ENCODE results near the gene RGL1. TPM values are rescaled to one million over a fixed set of nuclear protein-coding genes. Genes with fewer than 3 reads are reported as not detected.

RGL1 gene
- total RNA-seq, 1 donor from 2014 or later, result 29.3 TPM

DNA sequence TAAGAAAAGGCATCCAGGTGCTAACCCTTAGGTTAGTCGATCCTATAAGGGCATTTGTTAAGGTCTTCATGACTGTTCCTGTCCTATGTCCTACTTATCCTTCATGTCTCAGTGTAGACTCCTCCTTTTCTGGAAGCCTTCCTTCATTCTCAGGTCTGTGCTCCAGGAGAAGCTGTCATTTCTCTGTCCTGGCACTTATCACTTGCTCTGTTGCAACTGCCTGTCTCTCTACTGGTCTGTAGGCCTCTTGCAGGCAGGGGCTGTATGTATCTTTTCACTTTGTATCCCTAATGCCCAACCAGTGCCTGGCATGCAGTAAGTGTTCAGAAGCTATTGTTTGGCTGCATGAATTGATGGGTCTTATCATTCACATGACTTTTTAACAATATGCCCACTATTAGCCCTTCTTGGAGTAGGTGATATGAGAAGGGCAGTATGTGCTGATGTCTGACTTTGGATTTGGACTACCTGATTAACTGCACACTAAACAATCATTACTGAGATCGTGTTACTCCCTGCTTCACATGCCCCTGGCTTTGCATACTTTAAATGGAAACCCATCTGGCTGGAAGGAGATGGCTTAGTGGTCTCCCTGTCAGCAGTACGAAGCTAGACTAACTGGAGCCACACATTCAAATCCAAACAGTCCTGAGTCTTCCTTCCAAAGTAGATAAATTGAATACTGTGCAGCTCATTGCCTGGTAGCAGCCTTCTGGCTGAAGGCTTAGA is 88.8 kb downstream of the RGL1 start:
- no peak for DNase-seq

DNA sequence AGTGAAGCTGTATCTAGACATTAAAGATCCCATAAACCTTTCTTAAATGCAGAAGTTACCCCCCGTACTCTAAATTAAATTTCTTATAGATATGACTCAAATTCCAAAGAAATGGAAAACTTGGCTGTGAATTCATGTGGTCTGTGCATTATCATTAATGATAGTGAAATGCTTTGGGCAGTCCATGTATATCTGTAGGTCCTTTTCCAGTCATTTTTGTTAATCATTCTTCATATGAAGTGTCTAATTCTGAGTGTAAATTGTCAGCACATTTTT is 89.3 kb downstream of the RGL1 start:
- DNase-seq, result no peak

DNA sequence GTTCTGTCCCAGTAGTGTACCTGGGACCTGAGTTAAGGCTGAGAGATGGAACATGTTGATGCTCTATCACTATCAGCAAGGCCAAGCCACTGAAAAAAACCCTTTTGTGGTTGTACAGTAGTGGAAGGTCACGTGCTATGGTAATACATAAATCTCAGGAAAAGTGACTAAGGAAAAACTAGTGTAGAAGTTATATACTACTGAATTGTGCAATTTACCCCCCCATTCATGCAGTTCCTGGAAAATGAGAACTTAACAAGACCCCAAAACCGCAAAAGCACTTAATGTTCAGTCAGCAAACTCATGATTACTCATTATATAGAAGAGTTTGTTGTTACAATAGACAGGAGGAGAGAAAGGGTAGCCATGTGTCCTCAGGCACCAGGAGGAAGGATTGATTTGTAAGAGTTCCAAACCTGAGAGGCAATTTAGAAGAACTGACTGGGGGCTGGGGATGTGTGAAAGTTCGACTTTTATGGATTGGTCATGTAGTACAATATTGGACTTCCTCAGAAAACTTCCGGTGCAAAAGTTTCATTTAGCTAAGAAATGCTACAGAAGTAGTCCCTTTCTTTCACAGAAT is 91.6 kb downstream of the RGL1 start:
- DNase-seq, result no peak

DNA sequence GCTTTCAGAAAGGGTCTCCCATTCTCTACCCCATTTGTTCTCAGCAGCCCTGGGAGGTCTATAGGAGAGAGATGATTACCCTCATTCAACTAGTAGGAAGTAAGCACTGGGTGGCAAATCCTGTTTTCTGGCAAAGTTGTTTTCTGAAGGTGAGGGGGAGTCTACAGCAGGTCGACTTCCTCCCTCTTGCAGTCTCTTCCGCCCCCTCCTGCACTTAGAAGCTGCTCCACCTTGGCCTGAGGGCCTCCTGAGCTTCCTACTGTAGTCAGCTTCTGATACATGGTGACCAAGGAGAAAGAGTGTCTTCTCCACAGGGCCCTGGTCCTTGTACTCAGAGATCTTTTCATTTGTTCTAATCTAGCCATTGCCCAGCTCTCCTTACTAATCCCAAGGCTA is 93.1 kb downstream of the RGL1 start:
- no peak for DNase-seq

DNA sequence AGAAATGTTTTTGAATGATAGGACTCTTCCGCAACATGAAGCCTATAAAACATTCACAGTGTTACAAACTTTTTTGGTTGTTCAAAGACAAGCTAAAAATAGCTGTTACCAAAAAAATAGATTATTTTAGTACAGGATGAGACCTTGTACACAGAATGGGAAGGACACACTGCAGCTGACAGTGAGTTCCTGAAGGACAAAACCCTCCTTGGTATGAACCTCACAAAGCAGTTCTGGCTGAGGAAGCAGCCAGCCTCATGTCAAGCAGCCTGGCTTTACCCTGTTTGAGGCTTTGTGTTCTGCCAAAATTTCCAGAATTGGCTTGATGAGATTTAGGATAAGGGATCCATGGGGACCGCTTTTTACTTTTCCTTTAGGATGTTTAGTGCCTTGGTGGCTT is 93.7 kb downstream of the RGL1 start:
- DNase-seq, result no peak

DNA sequence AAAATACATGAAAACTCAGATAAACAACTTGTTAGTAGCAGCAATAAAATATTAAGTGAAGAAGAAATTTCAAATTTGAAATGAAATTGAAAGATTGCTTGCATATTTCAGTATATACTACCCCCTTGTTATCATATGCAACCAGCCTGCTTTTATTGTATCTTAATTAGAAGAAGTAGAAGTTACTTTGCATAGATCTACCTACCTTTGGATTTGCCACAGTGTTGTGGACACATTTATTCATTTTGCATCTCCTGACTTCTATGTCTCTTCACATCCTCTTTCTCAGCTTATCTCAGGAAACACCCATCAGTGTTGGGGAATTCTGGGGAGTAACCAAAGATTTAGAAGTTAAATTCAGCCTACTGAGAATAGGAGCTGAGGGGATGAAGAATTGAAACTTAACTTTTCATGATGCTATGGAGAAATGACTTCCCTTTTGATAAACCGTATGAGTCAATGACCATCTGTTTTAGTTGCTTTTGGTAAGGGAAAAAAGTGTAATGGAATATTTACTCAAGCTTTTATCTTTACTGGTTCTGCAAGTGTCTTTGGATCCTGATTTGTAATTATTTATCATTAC is 96.9 kb downstream of the RGL1 start:
- DNase-seq, result peak; percentile 47

- DNase-seq, result no peak
Observed at GRCh38 chr1:183903101-183903500, 98.2 kb downstream of the RGL1 start.

DNA sequence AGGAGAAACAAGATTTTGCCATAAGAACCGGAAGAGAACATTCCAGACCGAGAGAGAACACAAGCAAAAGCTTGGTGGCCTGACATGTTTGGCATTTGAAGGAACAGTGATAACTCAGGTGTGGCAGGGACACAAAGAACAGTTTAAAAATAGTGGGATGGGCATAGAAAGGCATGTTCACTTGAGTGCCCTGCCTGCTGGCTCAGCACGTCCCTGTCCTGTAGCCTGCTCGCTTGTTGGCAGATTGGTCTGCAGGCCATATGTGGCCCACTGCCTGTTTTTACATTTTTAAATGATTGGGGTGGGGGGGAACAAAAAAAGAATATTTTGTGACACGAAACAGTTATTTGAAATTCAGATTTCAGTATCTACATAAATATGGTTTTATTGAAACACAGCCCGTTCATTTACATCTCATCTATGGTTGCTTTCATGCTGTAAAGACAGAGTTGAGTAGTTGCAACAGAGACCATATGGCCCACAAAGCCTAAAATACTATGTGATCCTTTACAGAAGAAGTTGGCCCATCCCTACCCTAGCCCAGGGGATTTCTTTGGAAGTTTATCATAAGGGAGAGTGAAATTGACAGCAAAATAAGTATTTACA is 100.7 kb downstream of the RGL1 start:
- DNase-seq, result no peak

DNA sequence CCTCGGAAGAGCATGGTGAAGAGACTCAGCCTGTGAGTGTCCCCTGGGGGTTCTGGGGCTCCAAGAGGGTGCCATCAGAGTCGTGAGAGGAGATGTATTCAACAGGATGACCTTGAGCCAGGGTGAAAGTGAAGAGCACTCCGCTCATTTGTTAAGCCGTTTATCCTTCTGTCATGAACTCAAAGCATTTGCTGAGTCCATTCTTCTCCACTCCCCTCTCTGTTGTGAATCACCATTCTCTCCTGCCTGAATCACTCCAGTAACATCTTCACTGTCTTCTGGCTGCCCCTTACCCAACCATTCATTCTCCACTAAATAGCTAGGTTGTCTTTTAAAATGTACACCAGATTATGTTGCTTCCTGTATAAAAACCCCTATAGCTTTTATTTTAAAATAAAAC is 102.2 kb downstream of the RGL1 start:
- no peak for DNase-seq

- DNase-seq, result no peak
Observed at GRCh38 chr1:183908079-183908478, 103.2 kb downstream of the RGL1 start.

- no peak for DNase-seq
Observed at GRCh38 chr1:183909672-183910071, 104.8 kb downstream of the RGL1 start.

DNA sequence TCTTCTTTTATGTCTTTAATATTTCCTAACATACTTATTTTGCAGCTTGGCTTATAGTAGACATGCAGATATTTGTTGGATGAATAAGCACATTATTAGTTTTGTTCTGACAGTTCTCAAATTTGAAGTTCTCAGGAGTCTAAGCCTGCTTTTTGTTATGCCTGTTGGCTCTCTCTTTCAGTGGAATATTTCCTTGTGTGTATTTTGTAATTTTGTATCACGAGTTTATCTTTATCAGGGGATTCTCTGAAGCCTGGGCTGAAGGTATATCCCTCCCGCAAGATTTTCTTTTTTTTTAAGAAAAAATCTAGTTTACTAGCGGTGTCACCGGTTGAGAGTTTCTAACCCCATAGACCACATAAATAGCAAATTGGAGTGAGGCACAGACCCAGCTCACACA is 105.9 kb downstream of the RGL1 start:
- no peak for DNase-seq

- no peak for DNase-seq
Observed at GRCh38 chr1:183911285-183911684, 106.4 kb downstream of the RGL1 start.

DNA sequence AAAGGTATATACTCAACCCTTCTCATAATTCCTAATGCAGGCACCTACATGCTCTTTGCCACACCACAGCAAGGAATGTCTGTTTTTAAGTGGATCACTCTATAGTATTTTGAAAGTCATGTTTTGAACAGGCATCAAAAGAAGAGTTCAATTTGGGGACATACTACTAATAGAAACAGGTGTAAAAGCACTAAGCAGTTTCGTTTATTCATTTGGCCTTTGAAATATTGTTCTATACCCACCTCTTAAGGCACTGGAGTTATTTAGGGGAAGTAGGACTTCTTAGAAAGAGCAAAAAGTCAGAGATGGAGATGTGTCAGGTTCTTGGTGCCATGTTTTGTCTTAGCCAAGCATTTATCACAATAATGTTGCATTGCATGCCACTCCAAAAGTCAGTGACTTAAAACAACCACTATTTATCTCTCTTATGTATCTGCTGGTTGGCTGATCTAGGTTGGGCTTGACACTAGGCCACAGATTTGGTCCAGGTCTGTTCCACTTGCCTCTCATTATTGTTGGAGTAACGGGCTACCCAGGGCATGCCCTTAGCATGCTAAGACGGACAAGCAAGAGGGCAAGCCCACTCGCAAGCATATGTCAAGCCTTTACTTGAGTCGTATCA is 107.5 kb downstream of the RGL1 start:
- DNase-seq, result no peak

GRCh38 chr1:183913567-183913993 is 108.7 kb downstream of the RGL1 start:
- DNase-seq, result peak; percentile 11

- DNase-seq, result peak; percentile 72
Observed at GRCh38 chr1:183914276-183914675, 109.4 kb downstream of the RGL1 start.

GRCh38 chr1:183914891-183915290 is 110.0 kb downstream of the RGL1 start:
- peak; percentile 28 for DNase-seq

DNA sequence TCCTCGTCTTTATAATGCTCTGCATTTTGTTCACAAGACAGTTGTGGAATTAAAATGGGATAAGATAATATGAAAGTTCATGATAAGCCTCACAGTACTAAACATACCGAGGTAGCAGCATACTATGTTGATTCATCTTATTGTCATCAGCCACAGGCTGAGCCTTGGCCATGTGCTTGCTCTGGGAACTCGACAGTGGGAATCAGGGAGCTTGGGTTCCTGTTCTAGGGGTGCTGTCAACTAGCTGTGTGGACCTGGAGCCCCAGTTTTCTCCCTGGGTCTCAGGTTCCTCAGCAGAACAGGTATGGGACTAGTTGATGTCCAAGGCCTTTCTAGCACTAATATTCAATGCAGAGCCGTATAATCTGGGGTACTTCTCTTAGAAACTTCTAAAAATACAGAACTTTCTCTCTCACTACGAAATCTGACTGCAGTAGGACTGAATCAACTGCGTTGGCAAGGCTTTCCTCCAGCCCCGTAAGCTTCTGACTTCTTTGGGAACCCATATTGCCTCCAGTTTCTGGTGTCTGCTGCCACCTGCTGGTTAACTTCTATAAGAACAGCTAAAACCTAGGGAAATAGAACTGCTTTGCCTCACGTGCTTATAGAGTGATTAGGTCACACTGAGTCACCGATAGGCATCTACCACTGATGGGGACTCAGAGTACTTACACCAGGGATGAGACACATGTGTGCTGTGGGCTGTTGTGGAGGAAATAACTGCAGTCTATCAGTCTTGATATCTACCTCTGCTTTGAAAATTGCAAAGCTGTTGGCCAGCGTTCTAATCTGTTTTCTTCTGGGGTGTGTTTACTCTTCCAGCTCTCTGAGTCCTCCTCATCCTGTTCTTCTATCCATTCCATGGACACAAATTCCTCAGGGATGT is 110.9 kb downstream of the RGL1 start:
- DNase-seq, result peak; percentile 98

GRCh38 chr1:183916574-183916973 is 111.7 kb downstream of the RGL1 start:
- DNase-seq, result no peak

DNA sequence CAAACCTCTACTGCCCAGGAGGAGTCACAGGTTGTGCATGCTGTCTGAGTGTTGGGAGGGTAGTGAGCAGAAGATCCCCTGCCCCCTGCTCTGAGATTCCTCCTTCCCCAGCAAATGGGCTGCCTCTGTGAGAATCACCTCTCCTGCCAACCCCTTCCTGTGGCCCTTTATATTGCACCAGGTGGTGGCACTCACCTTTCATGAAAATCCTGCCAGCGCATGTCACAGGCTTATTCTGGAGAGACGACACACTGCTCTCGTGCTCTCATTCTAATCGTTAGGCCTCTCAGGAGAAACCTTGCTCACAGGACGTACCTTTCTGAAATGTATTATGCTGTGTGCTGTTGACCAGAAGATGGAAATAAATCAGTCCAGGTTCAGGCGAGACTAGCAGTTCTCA is 113.7 kb downstream of the RGL1 start:
- DNase-seq, result no peak

DNA sequence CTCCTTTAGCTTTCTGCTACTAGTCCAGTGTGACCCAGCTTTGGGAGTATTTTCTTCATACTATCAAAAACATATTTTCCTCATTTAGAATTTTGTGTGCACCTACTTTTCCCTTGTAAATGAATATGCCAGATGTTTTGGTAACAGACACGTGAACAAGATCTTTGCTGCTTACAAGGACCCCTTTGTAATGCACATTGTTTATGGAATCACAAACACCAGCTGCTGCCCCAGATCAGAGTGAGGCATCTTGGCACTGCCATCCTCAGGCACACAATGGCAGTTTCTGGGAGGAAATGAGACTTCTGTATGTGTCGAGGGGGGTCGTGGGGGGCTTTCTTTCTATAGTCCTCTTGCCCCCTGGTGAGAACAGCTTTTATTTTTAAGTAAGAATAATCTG is 115.7 kb downstream of the RGL1 start:
- peak; percentile 33 for DNase-seq

DNA sequence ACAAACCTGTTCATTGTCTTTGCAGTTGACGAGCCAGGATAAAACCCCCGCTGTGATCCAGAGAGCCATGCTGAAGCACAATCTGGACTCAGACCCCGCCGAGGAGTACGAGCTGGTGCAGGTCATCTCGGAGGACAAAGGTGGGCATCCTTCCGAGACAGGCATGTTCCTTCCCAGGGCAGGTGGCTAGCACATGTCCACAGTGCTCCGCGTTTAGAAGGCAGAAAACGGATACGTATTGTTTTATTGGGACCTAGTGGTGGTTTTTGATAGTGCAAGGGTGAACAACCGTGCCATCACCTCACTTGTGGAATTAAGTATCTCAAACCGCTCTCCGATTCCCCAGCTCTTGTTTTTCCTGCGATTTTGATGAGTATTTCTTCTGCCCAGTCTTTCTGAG is 117.3 kb downstream of the RGL1 start:
- no peak for DNase-seq

DNA sequence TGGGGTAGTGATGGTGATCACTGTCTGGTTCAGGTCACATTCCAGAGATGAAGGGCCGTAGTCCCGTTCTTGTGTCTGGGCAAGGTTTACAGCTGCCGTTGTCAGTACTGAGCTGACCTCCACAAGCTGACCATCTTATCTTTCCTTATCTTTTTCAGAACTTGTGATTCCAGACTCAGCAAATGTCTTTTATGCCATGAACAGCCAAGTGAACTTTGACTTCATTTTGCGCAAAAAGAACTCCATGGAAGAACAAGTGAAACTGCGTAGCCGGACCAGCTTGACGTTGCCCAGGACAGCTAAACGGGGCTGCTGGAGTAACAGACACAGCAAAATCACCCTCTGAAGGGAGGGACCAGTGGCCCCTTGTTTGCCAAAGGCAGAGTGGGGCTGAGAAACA is 121.0 kb downstream of the RGL1 start:
- no peak for DNase-seq

All from dermis blood vessel endothelial cell (primary cell).